Endometrium (tissue), 2 donors: ENCODE measurements around the gene FIBIN.

Experiments
- FAIRE-seq: peaks from 2 replicates; lab custom pipeline; 2012; peaks lifted over from hg19 to GRCh38; lab: Jason Lieb, UNC
- donor health status: control.
- donor health status: control.

FIBIN gene

DNA sequence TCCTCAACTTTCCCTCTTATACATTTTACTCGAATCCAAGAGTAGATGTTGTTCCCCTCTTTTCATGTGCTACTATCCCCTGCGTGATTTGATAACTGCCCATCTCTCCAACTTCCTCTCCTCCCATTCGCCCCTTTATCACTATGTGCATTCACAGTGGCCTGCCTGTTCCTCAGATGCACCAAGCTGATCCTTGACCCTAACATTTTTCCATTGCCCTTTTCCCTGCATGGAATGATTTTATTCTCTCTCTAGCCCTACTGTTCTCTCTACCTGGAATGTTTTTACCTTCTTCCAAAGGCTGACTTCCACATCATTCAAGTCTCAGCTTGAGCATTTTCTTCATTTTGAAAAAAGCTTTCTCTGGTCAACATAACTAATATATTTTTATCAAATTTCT, 31.0 kb downstream of the FIBIN start:
- FAIRE-seq = no peak

DNA sequence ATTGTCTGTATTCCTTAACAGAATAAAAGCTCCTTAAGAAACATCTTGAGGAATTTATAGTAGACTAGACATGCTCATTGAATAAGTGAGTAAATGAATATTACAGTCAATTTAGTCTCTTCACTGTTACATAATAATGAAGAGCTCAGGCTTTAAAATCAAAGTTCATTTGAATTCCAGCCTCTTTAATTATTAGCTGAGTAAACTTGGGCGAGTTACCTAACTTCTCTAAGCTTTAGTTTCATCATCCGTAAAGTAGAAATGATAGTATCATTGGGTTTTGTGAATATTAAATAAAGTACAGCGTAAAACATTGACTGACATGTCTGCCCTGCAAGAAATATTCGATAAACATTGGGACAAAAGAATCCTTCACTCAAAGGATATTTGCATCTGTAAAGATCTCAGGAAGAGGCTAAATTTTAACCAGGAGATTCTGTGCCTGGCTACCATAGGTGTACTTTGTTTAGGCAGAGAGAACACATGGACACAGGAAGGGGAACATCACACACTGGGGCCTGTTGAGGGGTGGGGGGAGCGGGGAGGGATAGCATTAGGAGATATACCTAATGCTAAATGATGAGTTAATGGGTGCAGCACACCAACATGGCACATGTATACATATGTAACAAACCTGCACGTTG, 31.5 kb downstream of the FIBIN start:
- no peak for FAIRE-seq

DNA sequence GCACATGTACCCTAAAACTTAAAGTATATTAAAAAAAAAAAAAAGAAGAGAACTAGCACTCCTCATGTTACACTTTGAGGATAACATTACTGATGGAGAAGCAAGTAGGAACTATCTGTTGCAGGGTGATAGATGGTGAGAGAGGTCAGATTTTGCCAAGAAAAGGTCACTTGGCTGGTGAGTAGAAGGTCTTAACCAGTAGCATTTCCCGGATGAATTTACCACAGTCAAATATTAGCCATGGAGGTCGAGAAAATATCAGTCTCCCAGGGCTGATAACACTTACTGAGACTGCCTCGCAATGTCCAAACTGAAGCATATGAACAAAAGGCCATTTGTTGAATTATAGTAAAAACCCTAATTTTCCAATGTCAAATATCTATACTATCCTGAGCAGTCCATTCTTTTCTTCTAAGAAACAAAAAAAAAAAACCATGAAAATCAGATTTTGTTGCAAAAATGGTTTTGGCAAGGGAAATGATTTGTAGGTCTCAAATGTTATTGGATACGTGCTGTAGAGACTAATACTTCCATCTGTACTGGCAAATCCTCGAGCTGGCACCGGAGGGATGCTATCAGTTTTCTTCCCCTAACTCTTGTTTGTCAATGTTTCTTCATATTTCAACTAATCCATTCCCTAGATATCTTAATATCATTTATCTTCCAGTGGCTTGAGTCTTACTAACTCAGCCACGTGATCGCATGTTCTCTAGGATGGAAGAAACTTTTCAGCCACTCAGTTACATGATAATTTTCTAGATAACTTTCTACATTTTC, 32.2 kb downstream of the FIBIN start:
- no peak for FAIRE-seq

DNA sequence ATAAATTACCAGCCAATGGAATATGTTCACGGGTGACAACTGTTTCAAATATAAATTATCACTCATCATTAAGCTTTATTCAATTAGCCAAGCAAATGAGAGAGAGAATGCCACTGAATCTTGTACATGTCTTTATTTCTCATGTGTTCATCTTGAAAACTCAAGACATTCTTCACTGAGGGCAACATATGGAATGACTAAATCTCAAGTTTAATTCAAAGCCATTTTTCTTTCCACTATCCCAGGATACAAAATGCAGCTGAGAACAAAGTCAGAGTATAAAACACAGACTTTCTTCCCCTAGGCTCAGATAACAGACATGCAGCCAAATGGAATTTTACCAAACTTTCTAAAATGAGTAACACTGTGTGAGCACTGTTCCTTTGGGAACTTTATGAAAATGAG, 34.7 kb downstream of the FIBIN start:
- no peak for FAIRE-seq

DNA sequence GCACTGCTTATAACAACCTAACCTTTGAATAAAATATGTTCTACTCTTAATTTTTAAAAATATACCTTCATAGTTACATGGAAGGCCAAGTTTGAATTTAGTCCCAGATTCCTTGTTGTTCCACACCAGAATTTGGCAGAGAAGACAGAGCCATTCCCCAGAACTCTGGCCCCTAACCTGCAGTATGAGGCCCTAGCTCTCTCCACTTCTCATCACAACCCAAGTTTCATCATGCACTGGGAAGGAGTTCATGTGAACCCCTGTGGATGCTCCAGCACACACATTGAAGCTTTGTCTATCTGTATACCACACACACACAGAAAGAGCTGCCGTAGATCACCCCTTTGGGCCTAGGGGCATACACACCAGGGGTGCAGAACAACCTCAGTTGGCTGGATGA, 36.1 kb downstream of the FIBIN start:
- FAIRE-seq = no peak

DNA sequence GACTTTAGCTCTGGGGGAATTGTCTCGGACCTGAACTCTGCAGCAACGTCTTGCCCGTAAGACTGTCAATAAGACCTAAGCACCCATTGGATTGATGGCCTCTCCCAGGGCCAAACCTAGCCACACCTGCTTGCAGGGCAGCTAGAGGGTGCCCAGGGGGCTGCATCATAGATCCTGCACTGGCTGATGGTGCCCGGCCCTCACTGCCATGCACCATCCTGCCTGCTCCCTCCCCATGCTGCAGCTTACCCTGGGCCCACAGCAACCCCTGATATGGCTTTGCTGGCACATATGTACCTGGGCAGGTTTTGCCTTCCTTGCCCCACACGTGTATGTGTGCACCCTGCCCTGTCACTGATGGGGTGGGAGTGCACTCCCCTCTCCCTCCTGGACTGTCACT, 37.8 kb downstream of the FIBIN start:
- FAIRE-seq = no peak

GRCh38 chr11:27039873-27040272, 46.0 kb downstream of the FIBIN start:
- no peak for FAIRE-seq

GRCh38 chr11:27040302-27041115, 46.6 kb downstream of the FIBIN start, which contains the start of gene BBOX1:
BBOX1 (plus strand) TSS chr11:27040815; CDS start chr11:27055431, 14,616 bp downstream.
- no peak for FAIRE-seq

DNA sequence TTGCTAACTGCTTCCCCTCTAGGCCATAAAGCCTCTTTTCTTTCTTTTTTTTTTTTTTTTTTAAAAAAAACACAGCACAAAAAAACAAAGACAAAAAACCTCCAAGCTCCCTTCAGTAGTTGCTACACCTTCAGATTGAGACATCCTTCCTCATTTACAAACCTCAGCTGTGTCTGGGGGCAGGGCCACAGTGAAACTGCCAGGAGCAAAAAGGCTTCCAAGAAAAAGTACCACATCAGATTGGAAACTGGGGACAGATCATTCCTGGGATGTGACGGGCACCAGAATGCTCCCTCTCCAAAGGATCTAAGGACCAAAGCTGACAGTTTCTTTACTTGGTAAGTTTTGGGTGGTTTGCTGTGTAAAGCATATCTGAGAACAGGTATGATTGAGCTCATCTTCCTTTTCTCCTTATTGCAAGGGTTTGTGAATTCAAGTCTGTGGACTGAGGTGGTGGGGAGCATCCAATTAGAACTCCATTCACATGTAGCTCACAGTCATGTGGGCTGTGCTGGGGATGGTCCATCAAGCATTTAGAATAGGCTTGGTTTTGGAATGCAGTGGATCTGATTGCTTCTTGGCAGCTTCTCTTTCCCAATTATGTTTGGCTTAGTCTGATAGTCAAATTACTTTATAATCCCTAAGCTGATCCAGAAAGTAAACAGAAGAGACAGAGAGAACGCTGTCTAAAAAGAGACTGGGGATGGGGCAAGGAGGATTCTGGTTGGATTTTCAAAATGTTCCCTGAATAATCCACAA, 47.4 kb downstream of the FIBIN start:
- no peak for FAIRE-seq
